Measurements from ENCODE around the gene CCDC170.

The CCDC170 gene

GRCh38 chr6:151664390-151664789 is 170.6 kb downstream of the CCDC170 start:
- Histone ChIP-seq H3K4me2 (ENCODE audit: low read length, poor library complexity, severe bottlenecking) (no peak overlapping the region), H3K23ac (ENCODE audit: low read length in 2 of 2) (no peak overlapping the region), H2BK12ac (ENCODE audit: low read length in 2 of 2) (no peak overlapping the region), H3K4ac (ENCODE audit: low read depth in 1 of 2, low read length in 2 of 2) (no peak overlapping the region), H3K4me3 (ENCODE audit: insufficient read depth in 1 of 2, low read depth in 1 of 2, low read length in 2 of 2) (no peak overlapping the region), H2AFZ (ENCODE audit: low read depth, low read length) (no peak overlapping the region), H3K9me3 (ENCODE audit: control insufficient read depth, low read length) (no peaks in the 10 kb centered on the region), H3K36me3 (ENCODE audit: control insufficient read depth in 1 of 2, insufficient read depth in 2 of 2, low read depth in 1 of 2, low read length in 2 of 2) (no peaks in the 10 kb centered on the region), H2AK5ac (ENCODE audit: low read length, severe bottlenecking) (no peak overlapping the region), H2BK15ac (ENCODE audit: low read depth, poor library complexity, severe bottlenecking) (no peak overlapping the region), H3K14ac (ENCODE audit: low read length in 2 of 2) (no peak overlapping the region), H3K4me1 (ENCODE audit: control insufficient read depth, insufficient read depth, low read depth, low read length) (no peaks in the 10 kb centered on the region), H3K18ac (ENCODE audit: low read depth in 1 of 2, low read length in 2 of 2) (no peak overlapping the region), H4K8ac (ENCODE audit: low read length) (no peak overlapping the region), H2BK5ac (ENCODE audit: low read depth, low read length, poor library complexity, severe bottlenecking) (no peak overlapping the region), H3K27ac (ENCODE audit: low read length, poor library complexity, severe bottlenecking) (no peak overlapping the region), H2BK120ac (ENCODE audit: low read depth, low read length) (no peak overlapping the region), H3K9ac (ENCODE audit: low read length) (no peak overlapping the region), H3K27me3 (ENCODE audit: control insufficient read depth in 1 of 2, insufficient read depth in 1 of 2, low read length in 2 of 2) (no peaks in the 10 kb centered on the region), H4K91ac (ENCODE audit: low read length) (no peak overlapping the region), H3K79me1 (replicated peaks; ENCODE audit: low read length, poor library complexity, severe bottlenecking) (no peaks in the 10 kb centered on the region)
- 57% methylated on average over 5 of the region's 5 CpGs for WGBS
- no peak for DNase-seq

- no peak overlapping the region for H3K18ac ChIP-seq (ENCODE audit: low read depth in 1 of 2, low read length in 2 of 2)
- WGBS = 55% methylated on average over 7 of the region's 7 CpGs
- DNase-seq = no peak
Observed at GRCh38 chr6:151665329-151665728, 171.5 kb downstream of the CCDC170 start.

GRCh38 chr6:151666526-151666925 is 172.7 kb downstream of the CCDC170 start:
- no peak overlapping the region for H3K9ac ChIP-seq (ENCODE audit: low read length)
- H3K4ac ChIP-seq (ENCODE audit: low read depth in 1 of 2, low read length in 2 of 2) = no peak overlapping the region
- no peak overlapping the region for H3K14ac ChIP-seq (ENCODE audit: low read length in 2 of 2)
- no peak overlapping the region for H2AK5ac ChIP-seq (ENCODE audit: low read length, severe bottlenecking)
- no peaks in the 10 kb centered on the region for H3K4me1 ChIP-seq (ENCODE audit: control insufficient read depth, insufficient read depth, low read depth, low read length)
- H4K91ac ChIP-seq (ENCODE audit: low read length) = no peak overlapping the region
- H3K4me2 ChIP-seq (ENCODE audit: low read length, poor library complexity, severe bottlenecking) = no peak overlapping the region
- no peak overlapping the region for H2BK15ac ChIP-seq (ENCODE audit: low read depth, poor library complexity, severe bottlenecking)
- H3K27me3 ChIP-seq (ENCODE audit: control insufficient read depth in 1 of 2, insufficient read depth in 1 of 2, low read length in 2 of 2) = no peaks in the 10 kb centered on the region
- no peak overlapping the region for H3K18ac ChIP-seq (ENCODE audit: low read depth in 1 of 2, low read length in 2 of 2)
- no peak overlapping the region for H2AFZ ChIP-seq (ENCODE audit: low read depth, low read length)
- no peaks in the 10 kb centered on the region for H3K36me3 ChIP-seq (ENCODE audit: control insufficient read depth in 1 of 2, insufficient read depth in 2 of 2, low read depth in 1 of 2, low read length in 2 of 2)
- no peaks in the 10 kb centered on the region for H3K79me1 ChIP-seq (replicated peaks; ENCODE audit: low read length, poor library complexity, severe bottlenecking)
- H4K8ac ChIP-seq (ENCODE audit: low read length) = no peak overlapping the region
- no peak overlapping the region for H2BK12ac ChIP-seq (ENCODE audit: low read length in 2 of 2)
- WGBS = 51% methylated on average over 2 of the region's 2 CpGs
- H3K9me3 ChIP-seq (ENCODE audit: control insufficient read depth, low read length) = no peaks in the 10 kb centered on the region
- DNase-seq = no peak
- H3K27ac ChIP-seq (ENCODE audit: low read length, poor library complexity, severe bottlenecking) = no peak overlapping the region
- no peak overlapping the region for H2BK5ac ChIP-seq (ENCODE audit: low read depth, low read length, poor library complexity, severe bottlenecking)
- no peak overlapping the region for H2BK120ac ChIP-seq (ENCODE audit: low read depth, low read length)
- H3K23ac ChIP-seq (ENCODE audit: low read length in 2 of 2) = no peak overlapping the region
- no peak overlapping the region for H3K4me3 ChIP-seq (ENCODE audit: insufficient read depth in 1 of 2, low read depth in 1 of 2, low read length in 2 of 2)

More at GRCh38 chr6:151665329-151665728, 171.5 kb downstream of the CCDC170 start:
- no peak overlapping the region for H3K23ac ChIP-seq (ENCODE audit: low read length in 2 of 2)
- no peak overlapping the region for H2AK5ac ChIP-seq (ENCODE audit: low read length, severe bottlenecking)
- H2BK120ac ChIP-seq (ENCODE audit: low read depth, low read length) = no peak overlapping the region
- H3K9me3 ChIP-seq (ENCODE audit: control insufficient read depth, low read length) = no peaks in the 10 kb centered on the region
- H3K27me3 ChIP-seq (ENCODE audit: control insufficient read depth in 1 of 2, insufficient read depth in 1 of 2, low read length in 2 of 2) = no peaks in the 10 kb centered on the region
- no peak overlapping the region for H3K27ac ChIP-seq (ENCODE audit: low read length, poor library complexity, severe bottlenecking)
- no peak overlapping the region for H2AFZ ChIP-seq (ENCODE audit: low read depth, low read length)
- no peak overlapping the region for H2BK15ac ChIP-seq (ENCODE audit: low read depth, poor library complexity, severe bottlenecking)
- no peak overlapping the region for H2BK5ac ChIP-seq (ENCODE audit: low read depth, low read length, poor library complexity, severe bottlenecking)
- no peak overlapping the region for H4K91ac ChIP-seq (ENCODE audit: low read length)
- H4K8ac ChIP-seq (ENCODE audit: low read length) = no peak overlapping the region
- H3K36me3 ChIP-seq (ENCODE audit: control insufficient read depth in 1 of 2, insufficient read depth in 2 of 2, low read depth in 1 of 2, low read length in 2 of 2) = no peaks in the 10 kb centered on the region
- no peak overlapping the region for H3K4me3 ChIP-seq (ENCODE audit: insufficient read depth in 1 of 2, low read depth in 1 of 2, low read length in 2 of 2)
- no peaks in the 10 kb centered on the region for H3K79me1 ChIP-seq (replicated peaks; ENCODE audit: low read length, poor library complexity, severe bottlenecking)
- H3K9ac ChIP-seq (ENCODE audit: low read length) = no peak overlapping the region
- H3K14ac ChIP-seq (ENCODE audit: low read length in 2 of 2) = no peak overlapping the region
- H3K4ac ChIP-seq (ENCODE audit: low read depth in 1 of 2, low read length in 2 of 2) = no peak overlapping the region
- no peaks in the 10 kb centered on the region for H3K4me1 ChIP-seq (ENCODE audit: control insufficient read depth, insufficient read depth, low read depth, low read length)
- no peak overlapping the region for H2BK12ac ChIP-seq (ENCODE audit: low read length in 2 of 2)
- no peak overlapping the region for H3K4me2 ChIP-seq (ENCODE audit: low read length, poor library complexity, severe bottlenecking)

GRCh38 chr6:151669208-151669560 is 175.4 kb downstream of the CCDC170 start:
- H4K91ac ChIP-seq (ENCODE audit: low read length) = no peak overlapping the region

More at GRCh38 chr6:151669208-151669560, 175.4 kb downstream of the CCDC170 start:
- Histone ChIP-seq H2BK12ac (ENCODE audit: low read length in 2 of 2) (no peak overlapping the region), H3K4me2 (ENCODE audit: low read length, poor library complexity, severe bottlenecking) (no peak overlapping the region), H3K4me1 (ENCODE audit: control insufficient read depth, insufficient read depth, low read depth, low read length) (no peaks in the 10 kb centered on the region), H3K27ac (ENCODE audit: low read length, poor library complexity, severe bottlenecking) (no peak overlapping the region), H4K8ac (ENCODE audit: low read length) (no peak overlapping the region), H2AK5ac (ENCODE audit: low read length, severe bottlenecking) (no peak overlapping the region), H2BK120ac (ENCODE audit: low read depth, low read length) (no peak overlapping the region), H2BK15ac (ENCODE audit: low read depth, poor library complexity, severe bottlenecking) (no peak overlapping the region), H3K27me3 (ENCODE audit: control insufficient read depth in 1 of 2, insufficient read depth in 1 of 2, low read length in 2 of 2) (no peaks in the 10 kb centered on the region), H3K9me3 (ENCODE audit: control insufficient read depth, low read length) (no peaks in the 10 kb centered on the region), H3K4ac (ENCODE audit: low read depth in 1 of 2, low read length in 2 of 2) (no peak overlapping the region), H3K79me1 (replicated peaks; ENCODE audit: low read length, poor library complexity, severe bottlenecking) (no peaks in the 10 kb centered on the region), H3K9ac (ENCODE audit: low read length) (peak overlapping the region; percentile 16), H2BK5ac (ENCODE audit: low read depth, low read length, poor library complexity, severe bottlenecking) (no peak overlapping the region), H2AFZ (ENCODE audit: low read depth, low read length) (no peak overlapping the region), H3K23ac (ENCODE audit: low read length in 2 of 2) (no peak overlapping the region), H3K36me3 (ENCODE audit: control insufficient read depth in 1 of 2, insufficient read depth in 2 of 2, low read depth in 1 of 2, low read length in 2 of 2) (no peaks in the 10 kb centered on the region), H3K18ac (ENCODE audit: low read depth in 1 of 2, low read length in 2 of 2) (no peak overlapping the region), H3K14ac (ENCODE audit: low read length in 2 of 2) (no peak overlapping the region), H3K4me3 (ENCODE audit: insufficient read depth in 1 of 2, low read depth in 1 of 2, low read length in 2 of 2) (no peak overlapping the region)
- DNase-seq = no peak
- 78% methylated on average over 3 of the region's 3 CpGs for WGBS

All from mesenchymal stem cell (in vitro differentiated cells and primary cell).